NCI-H146 (cell line): ENCODE data around the gene COX19.

Experiments
- DNase-seq: peaks from one replicate; lab custom pipeline; 2025; lab: John Stamatoyannopoulos, UW

The COX19 gene

GRCh38 chr7:974820-975681 is at the start of gene COX19:
Gene COX19 (minus strand): TSS chr7:975549. CDS start chr7:975509, 40 bp downstream.
- peak; percentile 86 for DNase-seq

GRCh38 chr7:1024331-1024841 is 49.0 kb upstream of the COX19 start:
- DNase-seq: no peak

- DNase-seq: no peak
Observed at GRCh38 chr7:1022801-1023465, 47.6 kb upstream of the COX19 start.

- no peak for DNase-seq
Observed at GRCh38 chr7:1022356-1022755, 47.0 kb upstream of the COX19 start.

GRCh38 chr7:1021931-1022330 is 46.6 kb upstream of the COX19 start:
- DNase-seq: no peak

- DNase-seq: no peak
Observed at GRCh38 chr7:1021366-1021765, 46.0 kb upstream of the COX19 start.

- no peak for DNase-seq
Observed at GRCh38 chr7:1020849-1021251, 45.5 kb upstream of the COX19 start.

GRCh38 chr7:1019789-1020610 is 44.7 kb upstream of the COX19 start:
- DNase-seq: no peak

- DNase-seq: no peak
Observed at GRCh38 chr7:1019255-1019785, 44.0 kb upstream of the COX19 start.

- no peak for DNase-seq
Observed at GRCh38 chr7:1018334-1018695, 43.0 kb upstream of the COX19 start.

GRCh38 chr7:1017586-1018333 is 42.4 kb upstream of the COX19 start:
- DNase-seq: no peak

GRCh38 chr7:1016577-1017531 is 41.5 kb upstream of the COX19 start:
- no peak for DNase-seq

GRCh38 chr7:1015196-1016121 is 40.1 kb upstream of the COX19 start:
- DNase-seq: no peak

- DNase-seq: no peak
Observed at GRCh38 chr7:1014681-1015080, 39.3 kb upstream of the COX19 start.

GRCh38 chr7:1013581-1013980 is 38.2 kb upstream of the COX19 start:
- DNase-seq: no peak

GRCh38 chr7:1012716-1013095 is 37.4 kb upstream of the COX19 start:
- DNase-seq: no peak

- no peak for DNase-seq
Observed at GRCh38 chr7:1012004-1012715, 36.8 kb upstream of the COX19 start.

GRCh38 chr7:1011297-1012003 is 36.1 kb upstream of the COX19 start:
- no peak for DNase-seq
